GM19043 (cell line): ENCODE measurements around the gene IL17B.

Source experiments
- ATAC-seq: cut with Tn5 transposase; IDR thresholded peaks from one replicate; pipeline ENCODE4 v1.9.1; 2021; ENCODE audit warnings: low read depth; ENCODE audit not compliant: unreplicated experiment

The IL17B gene

GRCh38 chr5:149415066-149415967 lies 36.2 kb upstream of the IL17B start:
- ATAC-seq: no peak

DNA sequence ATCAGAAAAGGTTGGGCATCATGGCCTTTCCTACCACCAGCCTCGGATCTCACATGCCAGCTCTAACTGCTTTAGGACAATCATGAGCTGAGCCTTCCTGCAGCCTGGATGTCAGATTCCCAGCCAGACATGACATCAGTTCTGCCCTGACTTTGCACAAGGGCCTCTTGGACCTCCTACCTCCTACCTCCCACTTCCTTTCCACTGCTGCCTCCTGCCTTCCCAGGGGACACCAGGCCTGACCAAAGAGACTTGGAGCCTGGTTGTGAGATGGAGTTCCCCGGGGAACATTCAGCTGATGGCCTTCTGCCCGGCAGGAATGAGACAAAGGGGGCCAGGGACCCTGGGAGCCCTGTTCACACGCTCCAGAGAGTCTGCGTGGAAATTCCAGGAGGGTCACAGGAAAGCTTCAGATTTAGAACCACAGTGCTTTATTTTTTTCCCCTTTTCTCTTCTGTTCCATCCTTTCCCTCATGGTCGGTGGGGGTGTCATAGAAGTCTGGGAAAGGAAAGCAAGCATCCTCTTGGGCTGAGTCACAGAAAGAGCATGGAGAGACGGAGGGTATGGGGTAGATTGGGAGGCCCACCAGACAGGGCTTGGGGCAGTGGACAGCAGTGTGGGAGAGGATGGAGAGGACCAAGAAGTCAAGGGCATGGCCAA lies 35.4 kb upstream of the IL17B start:
- ATAC-seq: no peak

DNA sequence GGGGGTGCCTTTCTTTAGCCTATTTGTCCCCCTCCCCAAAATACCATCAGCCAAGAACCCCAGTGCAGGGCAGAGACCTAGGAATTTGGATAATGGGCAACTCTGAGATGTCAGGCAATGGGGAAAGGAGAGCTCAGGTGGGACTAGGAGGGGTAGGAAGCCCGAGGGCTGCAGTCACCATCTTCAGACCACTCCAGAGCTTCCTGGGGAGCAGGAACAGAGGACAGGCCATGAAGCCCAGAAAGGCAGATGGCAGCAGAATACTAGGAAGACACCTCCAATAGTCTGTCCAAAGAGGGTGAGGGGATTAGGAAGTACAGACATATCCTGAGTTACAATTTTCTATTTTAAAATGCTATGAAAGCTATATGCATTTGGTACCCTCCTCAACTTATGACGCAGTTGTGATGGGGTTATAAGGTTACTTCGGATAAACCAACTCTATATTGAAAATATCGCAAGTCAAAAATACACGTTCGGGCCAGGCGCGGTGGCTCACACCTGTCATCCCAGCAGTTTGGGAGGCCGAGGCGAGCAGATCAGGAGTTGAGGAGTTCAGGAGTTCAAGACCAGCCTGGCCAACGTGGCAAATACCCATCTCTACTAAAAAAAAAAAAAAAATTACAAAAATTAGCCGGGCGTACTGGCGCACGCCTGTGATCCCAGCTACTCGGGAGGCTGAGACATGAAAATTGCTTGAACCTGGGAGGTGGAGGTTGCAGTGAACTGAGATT lies 34.6 kb upstream of the IL17B start:
- ATAC-seq: no peak

DNA sequence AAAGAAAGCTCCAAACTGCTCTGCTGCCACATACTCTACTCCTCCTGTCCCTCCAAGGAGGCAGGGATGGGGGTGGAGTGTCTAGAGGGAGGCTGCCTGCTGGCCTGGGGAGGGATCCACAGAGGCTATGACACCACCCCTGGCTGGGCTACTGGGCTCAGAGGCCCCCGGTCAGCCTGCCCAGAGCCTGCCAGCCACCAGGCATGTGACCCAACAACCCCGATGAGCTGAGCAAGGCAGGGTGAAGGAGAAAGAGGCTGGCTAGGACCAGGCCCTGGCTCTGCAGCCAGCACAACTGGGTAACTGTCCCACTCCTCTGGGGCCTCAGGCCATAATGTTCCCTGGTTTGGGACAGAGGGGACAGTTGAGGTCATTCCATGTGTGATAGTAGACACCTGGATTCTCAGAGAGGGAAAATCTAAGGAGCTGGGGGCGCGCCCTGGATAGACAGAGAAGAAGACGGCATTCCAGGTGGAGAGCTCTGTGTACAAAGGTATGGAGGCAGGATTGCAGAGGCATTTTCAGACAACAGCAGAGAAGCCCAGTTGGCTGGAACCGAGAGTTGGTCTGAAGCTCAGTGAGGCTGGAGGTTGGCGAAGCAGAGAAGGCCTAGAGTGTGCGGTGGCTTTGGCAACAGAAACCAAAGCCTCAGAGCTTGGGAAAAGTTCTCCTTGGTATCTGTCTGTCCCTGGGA lies 33.8 kb upstream of the IL17B start:
- ATAC-seq: no peak

DNA sequence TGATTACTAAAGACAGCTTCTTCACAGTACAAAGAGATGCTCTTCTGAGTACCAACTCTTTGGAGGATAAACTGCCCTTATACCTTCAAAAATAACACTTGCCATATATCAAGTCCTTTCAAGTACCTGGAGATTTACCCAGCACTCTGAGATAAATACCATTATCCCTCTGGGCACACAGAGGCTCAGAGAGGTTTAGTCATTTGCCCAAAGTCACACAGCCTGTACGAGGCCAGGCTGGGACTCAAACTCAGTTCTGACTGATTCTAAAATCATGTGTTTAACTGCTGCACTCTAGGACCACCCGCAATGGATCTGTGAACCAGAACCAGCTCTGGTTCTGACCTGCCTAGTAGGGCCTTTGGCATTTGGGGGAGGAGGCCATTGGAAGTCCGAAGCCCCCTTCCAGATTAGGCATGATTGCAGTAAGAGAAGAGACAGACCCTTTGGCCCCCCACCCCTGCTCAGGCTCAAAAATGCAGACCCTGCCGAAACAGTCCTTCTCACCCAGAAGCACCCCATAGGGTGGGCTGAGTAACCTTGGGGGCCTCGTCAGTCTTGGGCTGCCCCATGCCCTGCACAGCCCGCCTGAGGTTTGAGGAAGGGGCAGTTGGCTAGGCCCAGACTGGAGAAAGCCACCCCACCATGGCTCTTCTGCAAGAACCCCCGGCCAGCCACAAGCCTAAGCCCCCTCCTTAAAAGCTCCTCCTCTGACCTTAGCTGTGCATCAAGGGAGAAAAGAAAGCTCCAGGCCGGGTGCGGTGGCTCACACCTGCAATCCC lies 32.8 kb upstream of the IL17B start:
- no peak for ATAC-seq

GRCh38 chr5:149410721-149411432 lies 31.8 kb upstream of the IL17B start:
- no peak for ATAC-seq

GRCh38 chr5:149410071-149410470 lies 31.0 kb upstream of the IL17B start:
- ATAC-seq: no peak

DNA sequence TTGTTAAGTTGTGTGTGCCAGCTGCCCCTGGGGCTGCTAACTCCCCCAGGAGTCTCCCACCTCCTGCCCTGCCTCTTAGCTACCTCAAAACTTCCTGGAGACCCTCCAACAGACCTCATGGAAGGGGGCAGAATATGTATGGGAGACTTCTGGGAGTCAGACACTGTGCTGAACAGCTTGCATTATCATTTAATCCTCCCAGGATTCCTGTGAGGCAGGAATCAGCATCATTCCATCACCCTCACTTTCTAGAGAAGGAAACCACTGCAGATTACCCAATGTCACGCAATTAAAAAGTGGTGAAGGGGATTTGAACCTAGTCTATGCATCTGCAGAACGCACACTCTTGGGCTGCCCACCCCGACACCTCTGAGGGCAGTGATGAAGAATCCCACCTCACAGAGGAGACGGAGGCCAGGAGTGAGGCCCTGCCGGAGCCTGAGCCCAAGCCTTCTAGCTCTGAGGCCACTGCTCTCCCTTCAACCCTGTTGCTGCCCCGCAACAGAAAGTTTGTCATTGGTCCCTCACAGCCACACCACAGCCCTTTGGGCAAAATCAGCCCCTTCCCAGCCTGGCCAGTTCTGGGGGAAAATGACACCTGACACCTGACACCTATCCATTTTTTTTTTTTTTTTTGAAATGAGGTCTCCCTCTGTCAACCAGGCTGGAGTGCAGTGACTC lies 30.3 kb upstream of the IL17B start:
- no peak for ATAC-seq

DNA sequence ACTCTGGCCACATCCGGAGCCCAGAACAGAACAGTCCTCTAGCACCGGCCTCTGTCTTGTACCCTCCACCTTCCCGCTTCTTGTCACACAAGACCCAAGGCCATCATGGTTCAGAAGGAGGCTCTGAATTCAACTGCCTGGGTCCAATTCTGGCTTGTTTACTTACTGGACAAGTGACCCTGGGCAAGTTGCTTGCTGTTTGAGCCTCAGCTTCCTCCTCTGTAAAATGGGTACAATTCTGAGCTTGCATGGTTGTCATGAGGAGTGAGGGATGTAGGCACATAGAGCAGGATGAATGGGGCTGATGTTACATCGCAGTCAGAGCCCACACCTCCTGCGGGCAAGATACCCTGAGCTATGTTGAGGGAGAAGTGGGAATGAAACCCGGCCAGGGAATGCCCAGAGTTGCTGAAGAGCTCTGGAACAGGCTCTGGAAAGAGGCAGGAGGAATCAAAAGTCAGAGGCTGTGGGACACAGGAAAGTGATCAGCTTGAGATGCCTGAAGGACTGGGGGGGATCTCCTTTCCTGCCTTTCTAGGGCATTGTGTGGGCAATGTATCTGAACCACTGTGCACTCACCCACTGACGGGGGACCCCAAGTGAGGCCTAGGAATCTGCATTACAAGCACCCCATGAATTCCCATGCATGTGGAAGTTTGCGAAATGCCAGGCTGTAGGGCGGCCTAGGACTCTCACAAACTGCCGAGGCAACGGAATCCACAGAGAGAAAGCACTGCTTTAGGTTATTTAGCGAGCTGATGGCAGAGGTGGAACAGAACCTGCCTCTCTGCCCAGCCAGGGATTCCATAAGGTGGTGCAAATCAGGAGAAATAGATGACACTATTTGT lies 29.4 kb upstream of the IL17B start:
- ATAC-seq: no peak

GRCh38 chr5:149407323-149408251 lies 28.5 kb upstream of the IL17B start:
- ATAC-seq: no peak

- ATAC-seq: no peak
These were observed 27.9 kb upstream of the IL17B start for GRCh38 chr5:149406979-149407306.

DNA sequence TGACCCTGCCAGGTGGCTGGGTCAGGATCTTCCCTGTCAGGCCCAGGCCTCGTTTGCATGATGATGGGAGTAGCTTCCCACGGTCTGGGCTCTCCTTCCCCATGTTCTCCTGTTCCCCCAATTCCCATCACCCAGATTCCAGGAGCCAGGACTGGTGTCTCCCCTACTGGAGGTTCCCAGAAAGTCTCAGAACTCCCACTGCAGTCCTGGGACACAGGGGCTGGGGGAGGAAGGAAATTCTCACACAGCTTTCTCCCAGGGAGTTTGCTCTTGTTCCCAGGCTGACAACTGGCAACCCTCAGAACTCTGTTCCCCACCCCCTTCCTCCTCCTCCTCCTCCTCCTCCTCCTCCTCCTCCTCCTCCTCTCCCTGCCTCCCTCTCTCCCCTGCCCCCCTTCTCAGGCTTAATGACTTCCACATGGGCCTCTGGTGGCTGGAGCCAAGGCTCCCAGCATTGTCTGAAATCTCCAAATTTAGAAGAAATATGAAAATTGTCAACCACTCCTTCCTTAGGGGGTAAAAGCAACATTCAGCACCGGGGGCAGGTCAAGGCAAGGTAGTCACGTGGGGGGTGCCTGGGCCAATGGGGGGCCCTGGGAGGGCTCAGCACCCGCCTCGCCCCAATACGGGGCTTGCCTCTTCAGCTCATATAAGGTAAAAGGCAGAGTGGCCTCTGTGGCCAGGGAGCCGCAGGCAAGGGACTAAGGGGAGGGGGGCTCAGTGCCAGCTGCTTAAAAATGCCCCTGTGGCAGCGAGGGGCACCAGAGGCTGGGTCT lies 27.3 kb upstream of the IL17B start:
- no peak for ATAC-seq

DNA sequence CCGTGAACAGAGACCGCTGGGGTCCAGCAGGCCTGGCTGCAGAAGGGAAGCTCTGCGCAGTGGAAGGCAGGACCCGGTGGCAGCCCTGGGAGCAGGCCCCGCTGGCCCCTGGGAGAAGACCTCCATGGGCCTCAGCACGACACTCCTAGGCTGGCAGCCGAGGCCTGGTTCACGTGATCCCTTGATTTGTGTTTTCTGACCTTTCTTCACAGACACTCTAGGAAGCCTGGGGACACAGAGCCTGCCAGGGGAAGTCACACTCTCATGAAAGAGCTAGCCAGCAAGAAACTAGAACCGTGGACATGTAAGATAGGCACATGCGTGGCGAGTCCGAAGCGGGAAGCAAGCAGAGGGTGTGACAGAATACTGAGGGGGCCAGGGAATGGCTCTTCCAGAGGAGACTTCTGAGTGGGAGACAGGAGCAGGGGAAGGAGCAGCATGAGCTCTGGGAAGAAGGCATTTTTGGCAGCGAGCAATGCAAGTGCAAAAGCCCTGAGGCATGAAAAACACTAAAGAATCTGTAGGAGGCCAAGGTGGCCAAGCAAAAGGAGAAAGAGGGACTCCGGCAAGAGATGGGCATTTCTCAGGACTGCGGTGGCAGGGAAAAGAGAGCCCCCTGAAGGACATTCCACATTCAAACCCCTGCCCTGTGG lies 26.6 kb upstream of the IL17B start:
- no peak for ATAC-seq

- ATAC-seq: no peak
These were observed 25.9 kb upstream of the IL17B start for GRCh38 chr5:149404746-149405549.
